Measurements from ENCODE around the gene RNF130.

Gene RNF130

GRCh38 chr5:180072556-180072955 lies 997 bp upstream of the RNF130 start:
- TF ChIP-seq, protein P1, sequence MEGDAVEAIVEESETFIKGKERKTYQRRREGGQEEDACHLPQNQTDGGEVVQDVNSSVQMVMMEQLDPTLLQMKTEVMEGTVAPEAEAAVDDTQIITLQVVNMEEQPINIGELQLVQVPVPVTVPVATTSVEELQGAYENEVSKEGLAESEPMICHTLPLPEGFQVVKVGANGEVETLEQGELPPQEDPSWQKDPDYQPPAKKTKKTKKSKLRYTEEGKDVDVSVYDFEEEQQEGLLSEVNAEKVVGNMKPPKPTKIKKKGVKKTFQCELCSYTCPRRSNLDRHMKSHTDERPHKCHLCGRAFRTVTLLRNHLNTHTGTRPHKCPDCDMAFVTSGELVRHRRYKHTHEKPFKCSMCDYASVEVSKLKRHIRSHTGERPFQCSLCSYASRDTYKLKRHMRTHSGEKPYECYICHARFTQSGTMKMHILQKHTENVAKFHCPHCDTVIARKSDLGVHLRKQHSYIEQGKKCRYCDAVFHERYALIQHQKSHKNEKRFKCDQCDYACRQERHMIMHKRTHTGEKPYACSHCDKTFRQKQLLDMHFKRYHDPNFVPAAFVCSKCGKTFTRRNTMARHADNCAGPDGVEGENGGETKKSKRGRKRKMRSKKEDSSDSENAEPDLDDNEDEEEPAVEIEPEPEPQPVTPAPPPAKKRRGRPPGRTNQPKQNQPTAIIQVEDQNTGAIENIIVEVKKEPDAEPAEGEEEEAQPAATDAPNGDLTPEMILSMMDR (IDR thresholded peaks at IDR 0.05; ENCODE audit: extremely low read depth, missing control alignments), result no peak
- DNase-seq (ENCODE audit: low spot score), result no peak

GRCh38 chr5:180072256-180072548 lies 643 bp upstream of the RNF130 start:
- no peak for DNase-seq (ENCODE audit: low spot score)
- TF ChIP-seq, protein P1 (IDR thresholded peaks at IDR 0.05; ENCODE audit: extremely low read depth, missing control alignments), result no peak

DNA sequence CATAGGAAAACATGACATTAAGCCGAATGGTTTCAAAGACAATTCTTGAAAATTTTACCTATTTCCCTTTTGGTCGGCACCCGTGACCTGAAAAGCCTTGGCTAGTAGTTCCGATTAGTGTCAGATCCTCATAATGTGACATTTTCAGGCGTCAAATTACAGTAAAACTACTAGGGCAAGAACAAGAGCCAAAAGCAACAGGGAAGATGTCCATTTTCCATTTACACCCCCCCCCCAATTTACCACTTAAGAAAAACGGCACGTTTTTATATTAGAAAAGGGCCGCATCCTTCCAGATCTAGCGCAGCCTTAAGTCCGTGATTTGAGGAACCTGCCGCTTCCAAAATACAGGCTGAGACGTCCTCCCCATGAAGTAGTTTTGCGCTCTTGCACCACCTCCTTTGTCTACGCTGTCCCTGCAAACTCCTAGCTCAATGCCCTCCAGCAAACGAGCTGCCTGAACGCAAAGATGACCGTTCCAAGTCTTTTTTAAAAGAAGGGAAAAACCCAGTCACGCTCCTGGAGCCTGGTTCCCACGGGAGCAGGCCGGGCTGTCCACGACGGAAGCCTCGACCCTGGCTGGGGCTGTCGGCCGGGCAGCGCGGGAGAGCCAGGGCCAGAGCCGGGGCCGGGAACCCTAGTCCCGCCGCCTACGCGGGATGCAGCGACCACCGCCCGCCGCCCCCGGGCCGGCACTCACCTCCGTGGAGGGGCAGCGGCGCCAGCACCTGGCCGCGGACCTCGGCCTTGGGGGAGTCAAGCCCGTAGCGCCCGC lies 616 bp downstream of the RNF130 start:
- DNase-seq (ENCODE audit: low spot score), result peak; percentile 28
- TF ChIP-seq, protein P1 (IDR thresholded peaks at IDR 0.05; ENCODE audit: extremely low read depth, missing control alignments), result no peak

- DNase-seq (ENCODE audit: low spot score), result no peak
- TF ChIP-seq, protein P1 (IDR thresholded peaks at IDR 0.05; ENCODE audit: extremely low read depth, missing control alignments), result no peak
Measured at GRCh38 chr5:180069589-180070247, 1.8 kb downstream of the RNF130 start.

- DNase-seq (ENCODE audit: low spot score), result no peak
- TF ChIP-seq, protein P1 (IDR thresholded peaks at IDR 0.05; ENCODE audit: extremely low read depth, missing control alignments), result no peak
Measured at GRCh38 chr5:180068519-180069090, 3.0 kb downstream of the RNF130 start.

GRCh38 chr5:180067986-180068385 lies 3.6 kb downstream of the RNF130 start:
- TF ChIP-seq, protein P1 (IDR thresholded peaks at IDR 0.05; ENCODE audit: extremely low read depth, missing control alignments), result no peak
- no peak for DNase-seq (ENCODE audit: low spot score)

DNA sequence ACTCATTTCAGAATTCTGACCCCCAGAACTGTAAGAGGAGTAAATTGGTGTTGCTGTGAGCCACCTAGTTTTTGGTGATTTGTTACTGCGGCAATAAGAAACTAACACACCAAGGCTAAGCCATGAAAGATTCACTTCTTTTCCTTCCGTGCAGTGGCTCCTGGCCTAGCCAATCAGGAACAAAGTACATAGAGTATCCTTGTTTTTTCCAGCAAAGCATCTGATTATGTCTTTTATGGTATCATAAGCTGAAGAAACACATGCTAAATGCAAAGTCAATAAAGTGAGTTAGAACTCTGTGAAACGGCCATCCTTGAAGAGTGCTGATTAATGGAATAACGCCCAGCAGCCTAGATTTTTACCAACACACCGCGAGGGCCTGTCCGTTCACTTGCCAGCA lies 11.4 kb downstream of the RNF130 start:
- TF ChIP-seq, protein P1 (IDR thresholded peaks at IDR 0.05; ENCODE audit: extremely low read depth, missing control alignments), result no peak
- DNase-seq (ENCODE audit: low spot score), result no peak

All from GM20000 (cell line).